Breast epithelium (tissue), 4 donors: Measurements from ENCODE around the gene SRL. TPM values are rescaled to one million over a fixed set of nuclear protein-coding genes. Genes with fewer than 3 reads are reported as not detected.

Source experiments
- DNase-seq, 2 donors: peaks; one replicate each; pipeline ENCODE4 v3.0.0-alpha.2; 2019; ENCODE audit warnings: low spot score in 2 of 2
- H3K27ac ChIP-seq, 2 donors: fragments of 200-600 bp; sonication (generic) in 1 of 2; one replicate each; pipeline ENCODE4 v1.5.1; 2016 to 2019; ENCODE audit warnings: mild to moderate bottlenecking in 1 of 2
- H3K27me3 ChIP-seq, 2 donors: fragments of 200-600 bp; sonication (generic) in 1 of 2; one replicate each; pipeline versions ENCODE4 v1.5.1 to v1.6.0; 2017 to 2019; ENCODE audit warnings: control low read depth in 1 of 2, mild to moderate bottlenecking in 1 of 2
- H3K36me3 ChIP-seq: fragments of 200-600 bp; one replicate; pipeline ENCODE4 v1.5.1; 2019
- H3K4me1 ChIP-seq, 2 donors: fragments of 200-600 bp; sonication (generic); one replicate each; pipeline ENCODE4 v1.5.1; 2016 to 2019; ENCODE audit warnings: control low read depth in 1 of 2
- H3K4me3 ChIP-seq, 3 donors: fragments of 200-600 bp; sonication (generic); 1 replicate in 2 of 3; 2 replicates in 1 of 3; pipeline ENCODE4 v1.5.1; 2016 to 2019; ENCODE audit warnings: mild to moderate bottlenecking in 3 of 3, moderate library complexity in 2 of 3
- H3K9me3 ChIP-seq, 2 donors: fragments of 200-600 bp; sonication (generic) in 1 of 2; one replicate each; pipeline ENCODE4 v1.5.1; 2016 to 2019; ENCODE audit warnings: control low read depth in 1 of 2
- POLR2A ChIP-seq: fragments of 450-650 bp; IDR thresholded peaks from one replicate; pipeline ENCODE4 v1.6.1; 2016; ENCODE audit warnings: antibody characterized with exemption, mild to moderate bottlenecking, moderate library complexity
- POLR2AphosphoS5 ChIP-seq, 3 donors: sonication (generic); formaldehyde crosslinking; IDR thresholded peaks; one replicate each; pipeline ENCODE4 v1.6.1; 2017; ENCODE audit warnings: antibody characterized with exemption in 3 of 3
- intact Hi-C: fragments of 100-400 bp; cut with DNase I; formaldehyde crosslinking; loops from one replicate; pipeline ENCODE4 v1.15.1; 2023; ENCODE audit warnings: low total_unique reads
- total RNA-seq, 3 donors: library from RNA; depleted of rRNA; stranded (reverse); fragments of >200 nt; gene quantifications; one replicate each; pipeline ENCODE4 v1.1.0, GENCODE V29; 2016
- TF ChIP-seq, protein P1 (sequence below), 3 donors: fragments of 450-650 bp; IDR thresholded peaks; one replicate each; pipeline ENCODE4 v1.5.1; 2016 to 2017; ENCODE audit warnings: antibody characterized with exemption in 3 of 3, mild to moderate bottlenecking in 3 of 3, moderate library complexity in 3 of 3

The SRL gene
- total RNA-seq, 3 donors from 2014 or later: 0.32 to 0.98 (median 0.44) TPM

DNA sequence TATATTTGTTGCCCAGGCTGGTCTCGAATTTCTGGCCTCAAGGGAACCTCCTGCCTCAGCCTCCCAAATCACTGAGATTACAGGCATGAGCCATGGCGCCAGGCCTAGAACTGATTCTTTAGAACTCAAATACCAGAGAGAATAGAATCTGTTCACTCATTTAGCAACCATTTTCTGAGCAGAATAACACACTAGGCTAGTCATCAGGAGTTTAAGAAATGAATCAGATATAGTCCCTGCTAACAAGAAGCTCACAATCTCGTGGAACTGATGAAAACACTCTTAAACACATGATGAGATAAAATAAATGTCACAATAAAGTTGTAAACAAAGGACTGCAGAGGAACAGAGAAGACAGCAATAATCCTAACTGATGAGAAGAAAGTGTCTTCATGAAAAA is 69.8 kb downstream of the SRL start:
- Histone ChIP-seq H3K27me3 (no peaks in the 10 kb centered on the region), H3K36me3 (no peaks in the 10 kb centered on the region), H3K9me3 (no peaks in the 10 kb centered on the region), H3K27ac (no peak overlapping the region), H3K4me1 (no peaks in the 10 kb centered on the region), H3K4me3 (no peak overlapping the region)
- no peak for DNase-seq
- intact Hi-C loops: no loop called here
- TF ChIP-seq POLR2AphosphoS5 (IDR thresholded peaks at IDR 0.05): no peak
- TF ChIP-seq, protein P1, sequence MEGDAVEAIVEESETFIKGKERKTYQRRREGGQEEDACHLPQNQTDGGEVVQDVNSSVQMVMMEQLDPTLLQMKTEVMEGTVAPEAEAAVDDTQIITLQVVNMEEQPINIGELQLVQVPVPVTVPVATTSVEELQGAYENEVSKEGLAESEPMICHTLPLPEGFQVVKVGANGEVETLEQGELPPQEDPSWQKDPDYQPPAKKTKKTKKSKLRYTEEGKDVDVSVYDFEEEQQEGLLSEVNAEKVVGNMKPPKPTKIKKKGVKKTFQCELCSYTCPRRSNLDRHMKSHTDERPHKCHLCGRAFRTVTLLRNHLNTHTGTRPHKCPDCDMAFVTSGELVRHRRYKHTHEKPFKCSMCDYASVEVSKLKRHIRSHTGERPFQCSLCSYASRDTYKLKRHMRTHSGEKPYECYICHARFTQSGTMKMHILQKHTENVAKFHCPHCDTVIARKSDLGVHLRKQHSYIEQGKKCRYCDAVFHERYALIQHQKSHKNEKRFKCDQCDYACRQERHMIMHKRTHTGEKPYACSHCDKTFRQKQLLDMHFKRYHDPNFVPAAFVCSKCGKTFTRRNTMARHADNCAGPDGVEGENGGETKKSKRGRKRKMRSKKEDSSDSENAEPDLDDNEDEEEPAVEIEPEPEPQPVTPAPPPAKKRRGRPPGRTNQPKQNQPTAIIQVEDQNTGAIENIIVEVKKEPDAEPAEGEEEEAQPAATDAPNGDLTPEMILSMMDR (IDR thresholded peaks at IDR 0.05): no peak
- no peak for TF ChIP-seq POLR2A

DNA sequence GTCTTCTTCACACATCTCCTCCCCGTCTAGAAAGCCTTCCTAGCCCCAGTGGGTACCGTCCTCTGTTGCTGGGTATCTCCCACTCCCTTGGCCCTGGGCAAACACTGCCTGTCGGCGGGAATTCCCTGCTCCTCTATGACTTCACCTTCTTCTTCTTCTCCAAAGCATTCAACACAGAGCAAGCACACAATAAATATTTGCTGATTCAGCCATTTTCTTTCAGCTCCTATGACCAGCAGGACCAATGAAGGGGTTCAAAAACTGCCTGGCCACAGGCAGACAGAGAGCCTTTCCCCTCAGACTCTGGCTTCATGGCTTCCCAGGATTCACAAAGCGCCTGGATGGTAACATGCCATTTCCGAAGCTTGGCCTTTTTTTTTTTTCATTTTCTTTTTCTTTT is 72.5 kb downstream of the SRL start:
- Histone ChIP-seq H3K9me3 (no peaks in the 10 kb centered on the region), H3K36me3 (no peaks in the 10 kb centered on the region), H3K27ac (no peak overlapping the region), H3K4me1 (no peaks in the 10 kb centered on the region), H3K27me3 (no peaks in the 10 kb centered on the region), H3K4me3 (no peak overlapping the region)
- DNase-seq: no peak
- TF ChIP-seq POLR2A (no peak), POLR2AphosphoS5 (IDR thresholded peaks at IDR 0.05) (no peak)
- TF ChIP-seq, protein P1 (IDR thresholded peaks at IDR 0.05): no peak
- intact Hi-C loops: no loop called here

DNA sequence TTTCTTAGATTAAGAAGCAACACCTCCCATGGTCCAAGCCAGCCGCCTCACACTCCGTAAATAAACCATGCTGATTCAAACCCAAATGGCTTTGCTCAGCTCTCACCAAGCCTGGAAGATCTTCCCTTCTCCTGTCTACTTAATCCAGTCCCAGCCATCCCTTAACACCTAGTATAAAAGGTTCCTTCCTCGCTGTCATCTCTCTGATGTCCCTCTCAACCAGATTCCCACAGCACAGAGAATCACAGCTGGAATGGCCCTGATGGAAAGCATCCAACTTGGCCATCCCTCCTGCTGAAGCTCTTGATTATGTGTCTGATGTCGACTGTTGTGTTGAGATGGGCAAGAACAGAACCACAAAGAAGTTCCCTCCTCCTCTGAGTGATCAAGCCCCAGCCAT is 75.1 kb downstream of the SRL start:
- Histone ChIP-seq H3K4me3 (no peak overlapping the region), H3K27me3 (no peaks in the 10 kb centered on the region), H3K4me1 (no peaks in the 10 kb centered on the region), H3K27ac (no peak overlapping the region), H3K9me3 (no peaks in the 10 kb centered on the region), H3K36me3 (no peaks in the 10 kb centered on the region)
- no peak for DNase-seq
- intact Hi-C loops: no loop called here
- TF ChIP-seq POLR2AphosphoS5 (IDR thresholded peaks at IDR 0.05) (no peak), POLR2A (no peak)
- TF ChIP-seq, protein P1 (IDR thresholded peaks at IDR 0.05): no peak

DNA sequence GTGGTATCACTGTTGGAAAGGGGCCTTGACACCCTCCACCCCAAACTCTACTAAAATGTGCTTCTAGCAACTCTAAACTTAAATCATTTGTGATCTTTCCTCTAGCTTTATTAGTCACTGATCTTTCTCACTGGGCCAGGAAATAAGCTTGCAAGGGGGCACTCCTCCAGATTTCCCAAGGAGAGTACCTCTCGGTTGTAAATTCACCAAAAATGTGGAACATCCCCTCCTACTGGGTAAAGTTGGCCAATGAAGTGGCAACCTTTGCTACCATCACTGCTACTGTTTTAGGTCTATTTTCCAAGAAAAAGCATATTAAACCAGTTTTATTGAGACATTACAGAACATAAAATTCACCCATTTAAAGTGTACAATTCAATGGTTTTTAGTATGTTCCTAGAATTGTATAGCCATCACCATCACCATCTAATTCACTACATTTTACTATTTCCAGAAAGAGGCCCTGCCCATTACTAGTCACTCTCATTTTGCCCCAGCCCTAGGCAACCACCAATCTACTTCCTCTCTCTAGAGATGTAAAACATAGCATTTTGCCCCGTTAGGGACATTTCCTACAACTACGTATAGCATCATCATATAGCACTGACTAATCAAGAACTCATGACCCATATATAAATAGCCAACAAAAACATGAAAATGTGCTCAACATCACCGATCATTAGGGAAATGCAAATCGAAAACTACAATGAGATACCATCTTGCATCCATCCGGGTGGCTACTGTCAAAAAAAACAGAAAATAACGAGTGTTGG is 81.0 kb downstream of the SRL start:
- H3K27me3 ChIP-seq: no peaks in the 10 kb centered on the region
- DNase-seq: no peak
- no peaks in the 10 kb centered on the region for H3K36me3 ChIP-seq
- no peak overlapping the region for H3K27ac ChIP-seq
- no peaks in the 10 kb centered on the region for H3K9me3 ChIP-seq
- no peaks in the 10 kb centered on the region for H3K4me1 ChIP-seq
- intact Hi-C loops: no loop called here
- H3K4me3 ChIP-seq: no peak overlapping the region
- no peak for TF ChIP-seq POLR2AphosphoS5 (IDR thresholded peaks at IDR 0.05)
- TF ChIP-seq, protein P1 (IDR thresholded peaks at IDR 0.05): no peak
- no peak for TF ChIP-seq POLR2A

DNA sequence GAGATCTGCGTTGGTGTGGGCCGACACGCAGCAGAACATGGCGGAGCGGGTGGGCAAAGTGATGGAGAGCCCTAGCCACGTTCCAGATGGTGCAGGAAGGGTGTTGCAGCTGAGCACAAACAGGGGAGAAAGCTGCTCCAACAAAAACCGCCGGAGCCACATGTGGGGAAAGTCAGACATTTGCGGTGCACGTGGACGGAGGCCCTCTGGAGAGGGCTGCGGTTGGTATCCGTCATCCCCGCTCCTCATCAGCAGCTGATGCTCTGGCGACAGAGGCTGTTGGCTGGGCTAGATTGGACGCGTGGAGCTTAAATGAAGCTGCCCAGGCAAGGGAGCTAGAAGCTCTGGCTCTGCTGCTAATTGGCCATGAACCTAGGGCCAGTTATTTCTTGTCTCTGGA is 82.2 kb downstream of the SRL start:
- Histone ChIP-seq H3K9me3 (no peaks in the 10 kb centered on the region), H3K4me3 (no peak overlapping the region), H3K36me3 (no peaks in the 10 kb centered on the region), H3K27me3 (no peaks in the 10 kb centered on the region), H3K27ac (no peak overlapping the region), H3K4me1 (no peaks in the 10 kb centered on the region)
- TF ChIP-seq POLR2AphosphoS5 (IDR thresholded peaks at IDR 0.05): no peak
- TF ChIP-seq, protein P1 (IDR thresholded peaks at IDR 0.05): no peak
- no peak for TF ChIP-seq POLR2A
- intact Hi-C loops: no loop called here
- DNase-seq: no peak
